HepG2 (cell line): ENCODE measurements around the gene CAVIN1. TPM values are rescaled to one million over a fixed set of nuclear protein-coding genes. Genes with fewer than 3 reads are reported as not detected.

Experiments used
- DRAP1 ChIP-seq: IDR thresholded peaks from 2 replicates; pipeline ENCODE4 v1.6.1; 2016; ENCODE audit warnings: missing genetic modification reagents, missing compliant biosample characterization
- GFI1 ChIP-seq: sonication (generic); formaldehyde crosslinking; IDR thresholded peaks from 2 replicates; pipeline ENCODE4 v1.5.0; 2020; ENCODE audit warnings: missing genetic modification reagents, mild to moderate bottlenecking, borderline replicate concordance
- HES4 ChIP-seq: sonication (generic); formaldehyde crosslinking; IDR thresholded peaks from 2 replicates; pipeline ENCODE4 v1.9.0; 2021; ENCODE audit warnings: mild to moderate bottlenecking, missing genetic modification reagents, borderline replicate concordance
- KIAA2018 ChIP-seq: sonication (generic); formaldehyde crosslinking; IDR thresholded peaks from 2 replicates; pipeline ENCODE4 v1.5.0; 2020; ENCODE audit warnings: mild to moderate bottlenecking, missing genetic modification reagents, borderline replicate concordance
- MXI1 ChIP-seq: IDR thresholded peaks from 3 replicates; pipeline ENCODE4 v1.6.1; 2012; ENCODE audit warnings: low read depth, low read length, inconsistent platforms, borderline replicate concordance
- SNAPC2 ChIP-seq: sonication (generic); formaldehyde crosslinking; IDR thresholded peaks from 2 replicates; pipeline ENCODE4 v1.8.1; 2022; ENCODE audit warnings: mild to moderate bottlenecking, missing genetic modification reagents
- TMF1 ChIP-seq: sonication (generic); formaldehyde crosslinking; IDR thresholded peaks from 2 replicates; pipeline ENCODE4 v1.8.1; 2022; ENCODE audit warnings: low read depth, missing genetic modification reagents
- TRAFD1 ChIP-seq: sonication (generic); formaldehyde crosslinking; IDR thresholded peaks from 2 replicates; pipeline ENCODE4 v1.5.1; 2020; ENCODE audit warnings: missing genetic modification reagents, mild to moderate bottlenecking, borderline replicate concordance
- ZBED4 ChIP-seq: sonication (generic); formaldehyde crosslinking; IDR thresholded peaks from 2 replicates; pipeline ENCODE4 v1.4.0; 2020; ENCODE audit warnings: missing genetic modification reagents, borderline replicate concordance
- ZNF124 ChIP-seq: sonication (generic); formaldehyde crosslinking; IDR thresholded peaks from 2 replicates; pipeline ENCODE4 v1.4.0; 2020; ENCODE audit warnings: missing genetic modification reagents
- ZNF354B ChIP-seq: sonication (generic); formaldehyde crosslinking; IDR thresholded peaks from 2 replicates; pipeline ENCODE4 v1.8.0; 2022; ENCODE audit warnings: mild to moderate bottlenecking, missing genetic modification reagents
- ZNF766 ChIP-seq: sonication (generic); formaldehyde crosslinking; IDR thresholded peaks from 2 replicates; pipeline ENCODE4 v1.5.0; 2020; ENCODE audit warnings: missing genetic modification reagents, borderline replicate concordance
- polyA plus RNA-seq, 8 experiments: library from polyadenylated mRNA; depleted of rRNA in 3 of 8; stranded (reverse) in 7 of 8; unstranded in 1 of 8; fragments of >200 nt; fragmentation: Illumina TruSeq in 4 of 8; extraction: Trizol in 4 of 8; gene quantifications; 2 replicates each; pipeline versions ENCODE4 v1.2.1 to v1.2.3, GENCODE V29; 2011 to 2016; ENCODE audit warnings: low read depth in 4 of 8, missing spikeins in 1 of 8, mixed read lengths in 1 of 8; ENCODE audit not compliant: insufficient read depth in 1 of 8
- total RNA-seq, 5 experiments: library from RNA; depleted of rRNA; stranded (reverse); fragments of >200 nt; fragmentation: Illumina TruSeq; extraction: Trizol; gene quantifications; 2 replicates each; pipeline ENCODE4 v1.2.3, GENCODE V29; 2016; ENCODE audit warnings: low read depth in 1 of 5

The CAVIN1 gene
- total and polyA plus RNA-seq, 2 of the 13 experiments (the other 11 are each of a cell fraction or from before 2014, with no cell fraction given), result 15.9 to 25.5 TPM

- TF ChIP-seq GFI1 (peak; percentile 79; the same call in 1 of the 2 replicates), DRAP1 (CRISPR knock-in tag) (peak; percentile 98), HES4 (CRISPR knock-in tag) (peak; percentile 70; the same call in 1 of the 2 replicates), KIAA2018 (peak; percentile 97), TMF1 (CRISPR knock-in tag) (peak; percentile 84; the same call in 1 of the 2 replicates), ZNF766 (peak; percentile 93), ZNF124 (peak; percentile 84; the same call in 1 of the 2 replicates), SNAPC2 (CRISPR knock-in tag) (peak; percentile 98), MXI1 (peak; percentile 98; the same call in 1 of the 3 replicates), ZBED4 (CRISPR knock-in tag) (peak; percentile 94; the same call in 1 of the 2 replicates), ZNF354B (0 out of 2 replicates have a peak, but pooled peaks have one; percentile 35), TRAFD1 (CRISPR knock-in tag) (peak; percentile 83)
Measured at GRCh38 chr17:42388381-42389134, 34.5 kb downstream of the CAVIN1 start, which contains the start of gene STAT3 (continued).
